HEK293 (cell line): ENCODE data around the gene CYP2A6.
"Not testable (repeated sequence)": the region's sequence is repeated elsewhere in the genome, so short reads cannot be mapped to it uniquely, and the experiment has no call there.

Source experiments
- ZNF23 ChIP-seq: fragments of 450-650 bp; formaldehyde crosslinking; IDR thresholded peaks from 2 replicates; pipeline ENCODE4 v1.5.1; 2016; ENCODE audit warnings: missing biosample characterization, missing genetic modification characterization, borderline replicate concordance
- TF ChIP-seq, protein P1 (sequence below): fragments of 450-650 bp; formaldehyde crosslinking; IDR thresholded peaks from 2 replicates; pipeline ENCODE4 v1.5.1; 2016; ENCODE audit warnings: missing biosample characterization, missing genetic modification characterization

DNA sequence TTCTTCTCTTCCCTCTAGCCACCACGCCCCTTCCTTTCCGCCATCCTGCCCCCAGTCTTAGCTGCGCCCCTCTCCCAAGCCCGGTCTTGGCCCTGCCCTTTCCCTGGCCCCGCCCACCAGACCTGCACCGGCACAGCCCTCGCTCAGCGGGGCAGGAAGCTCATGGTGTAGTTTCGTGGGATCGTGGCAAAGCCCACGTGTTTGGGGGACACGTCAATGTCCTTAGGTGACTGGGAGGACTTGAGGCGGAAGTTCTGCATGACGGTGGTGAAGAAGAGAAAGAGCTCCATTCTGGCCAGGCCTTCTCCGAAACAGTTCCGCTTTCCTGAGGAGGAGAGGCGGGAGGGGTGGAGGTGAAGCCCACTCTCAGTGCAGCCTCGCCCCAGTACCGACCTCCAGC lies 6.6 kb downstream of the CYP2A6 start:
- TF ChIP-seq, protein P1, sequence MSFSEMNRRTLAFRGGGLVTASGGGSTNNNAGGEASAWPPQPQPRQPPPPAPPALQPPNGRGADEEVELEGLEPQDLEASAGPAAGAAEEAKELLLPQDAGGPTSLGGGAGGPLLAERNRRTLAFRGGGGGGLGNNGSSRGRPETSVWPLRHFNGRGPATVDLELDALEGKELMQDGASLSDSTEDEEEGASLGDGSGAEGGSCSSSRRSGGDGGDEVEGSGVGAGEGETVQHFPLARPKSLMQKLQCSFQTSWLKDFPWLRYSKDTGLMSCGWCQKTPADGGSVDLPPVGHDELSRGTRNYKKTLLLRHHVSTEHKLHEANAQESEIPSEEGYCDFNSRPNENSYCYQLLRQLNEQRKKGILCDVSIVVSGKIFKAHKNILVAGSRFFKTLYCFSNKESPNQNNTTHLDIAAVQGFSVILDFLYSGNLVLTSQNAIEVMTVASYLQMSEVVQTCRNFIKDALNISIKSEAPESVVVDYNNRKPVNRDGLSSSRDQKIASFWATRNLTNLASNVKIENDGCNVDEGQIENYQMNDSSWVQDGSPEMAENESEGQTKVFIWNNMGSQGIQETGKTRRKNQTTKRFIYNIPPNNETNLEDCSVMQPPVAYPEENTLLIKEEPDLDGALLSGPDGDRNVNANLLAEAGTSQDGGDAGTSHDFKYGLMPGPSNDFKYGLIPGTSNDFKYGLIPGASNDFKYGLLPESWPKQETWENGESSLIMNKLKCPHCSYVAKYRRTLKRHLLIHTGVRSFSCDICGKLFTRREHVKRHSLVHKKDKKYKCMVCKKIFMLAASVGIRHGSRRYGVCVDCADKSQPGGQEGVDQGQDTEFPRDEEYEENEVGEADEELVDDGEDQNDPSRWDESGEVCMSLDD (tag by site-specific recombination): not testable (repeated sequence)
- not testable (repeated sequence) for TF ChIP-seq ZNF23 (tag by site-specific recombination)
